Endothelial cell of umbilical vein (primary cell): ENCODE results near the gene BAZ1B. TPM values are rescaled to one million over a fixed set of nuclear protein-coding genes. Genes with fewer than 3 reads are reported as not detected.

Source experiments
- BruUV-seq: library from RNA; stranded (reverse); fragments of 400-500 nt; replicated peaks from 2 replicates; lab custom pipeline; 2021; lab: Mats Ljungman, UMichigan
- CTCF ChIA-PET: fragments of 300-600, 350-600 bp; sonication (Branson Sonifier 250); formaldehyde crosslinking; loops from one replicate; lab custom pipeline; 2021; ENCODE audit warnings: antibody characterized with exemption, inconsistent platforms; lab: Charles Lee
- POLR2A ChIA-PET: fragments of 300-600, 350-600 bp; sonication (Branson Sonifier 250); formaldehyde crosslinking; loops from one replicate; lab custom pipeline; 2021; ENCODE audit warnings: antibody characterized with exemption, inconsistent platforms; lab: Charles Lee
- DNase-seq: peaks from one replicate; pipeline ENCODE4 v3.0.0-alpha.2; 2011; ENCODE audit warnings: low read depth, low spot score
- FAIRE-seq: peaks from 2 replicates; lab custom pipeline; 2011; peaks lifted over from hg19 to GRCh38; lab: Jason Lieb, UNC
- H2AFZ ChIP-seq: 2 replicates; pipeline ENCODE4 v1.6.0; 2012; ENCODE audit warnings: low read depth, low read length, control low read depth, inconsistent platforms
- H3K27ac ChIP-seq: 2 replicates; pipeline ENCODE4 v1.5.1; 2011; ENCODE audit warnings: low read depth, mild to moderate bottlenecking, control low read depth, low read length, moderate library complexity; ENCODE audit not compliant: insufficient read depth
- H3K27me3 ChIP-seq, 2 experiments: 2 replicates each; pipeline versions ENCODE4 v1.6.0 to v1.6.1; 2011; ENCODE audit warnings: low read length in 2 of 2, mixed read lengths in 1 of 2; ENCODE audit not compliant: control insufficient read depth in 2 of 2, insufficient read depth in 2 of 2
- H3K36me3 ChIP-seq, 2 experiments: 2 replicates in 1 of 2; 3 replicates in 1 of 2; pipeline ENCODE4 v1.5.1; 2011; ENCODE audit warnings: low read length in 2 of 2, mild to moderate bottlenecking in 1 of 2, moderate library complexity in 1 of 2; ENCODE audit not compliant: control insufficient read depth in 2 of 2, insufficient read depth in 2 of 2; ENCODE audit errors: extremely low read depth in 1 of 2
- H3K4me1 ChIP-seq: 3 replicates; pipeline ENCODE4 v1.5.1; 2011; ENCODE audit warnings: mild to moderate bottlenecking, low read length; ENCODE audit not compliant: control insufficient read depth, insufficient read depth; ENCODE audit errors: extremely low read depth
- H3K4me2 ChIP-seq: 2 replicates; pipeline ENCODE4 v1.6.1; 2011; ENCODE audit warnings: low read length, control low read depth, mixed read lengths; ENCODE audit not compliant: insufficient read depth
- H3K4me3 ChIP-seq, 3 experiments: fragments of 200-600 bp in 1 of 3; sonication (generic), shearing (Covaris generic) in 1 of 3; replicated peaks in 1 of 3; 2 replicates each; pipeline ENCODE4 v1.5.1; 2011 to 2016; ENCODE audit warnings: control low read depth in 3 of 3, low read length in 3 of 3, mild to moderate bottlenecking in 2 of 3, inconsistent platforms in 1 of 3, low read depth in 1 of 3, moderate library complexity in 1 of 3; ENCODE audit not compliant: insufficient read depth in 1 of 3
- H3K79me2 ChIP-seq: 2 replicates; pipeline ENCODE4 v1.6.0; 2012; ENCODE audit warnings: low read length, inconsistent platforms; ENCODE audit not compliant: control insufficient read depth, insufficient read depth
- H3K9ac ChIP-seq: replicated peaks from 2 replicates; pipeline ENCODE3; 2011; ENCODE audit warnings: low read length, control low read depth; ENCODE audit not compliant: insufficient read depth; ENCODE audit errors: extremely low read depth
- H3K9me1 ChIP-seq: replicated peaks from 3 replicates; pipeline ENCODE4 v1.6.0; 2011; ENCODE audit warnings: mild to moderate bottlenecking, low read length; ENCODE audit not compliant: control insufficient read depth, insufficient read depth; ENCODE audit errors: extremely low read depth
- H3K9me3 ChIP-seq: replicated peaks from 2 replicates; pipeline ENCODE4 v1.5.1; 2012; ENCODE audit warnings: low read length, inconsistent platforms; ENCODE audit not compliant: control insufficient read depth, insufficient read depth
- H4K20me1 ChIP-seq: replicated peaks from 2 replicates; pipeline ENCODE3; 2011; ENCODE audit warnings: mild to moderate bottlenecking, low read length; ENCODE audit not compliant: control insufficient read depth, insufficient read depth; ENCODE audit errors: extremely low read depth
- CTCF ChIP-seq, 2 donors: IDR thresholded peaks; 1 replicate in 1 of 2; 2 replicates in 1 of 2; pipeline ENCODE4 v1.5.1; 2011; ENCODE audit warnings: low read length in 2 of 2, mild to moderate bottlenecking in 2 of 2, moderate library complexity in 2 of 2, control low read depth in 1 of 2, inconsistent platforms in 1 of 2, low read depth in 1 of 2; ENCODE audit not compliant: insufficient read depth in 1 of 2; ENCODE audit errors: extremely low read depth in 1 of 2
- EZH2 ChIP-seq: IDR thresholded peaks from 2 replicates; pipeline ENCODE4 v1.6.1; 2012; ENCODE audit warnings: borderline replicate concordance, low read depth, mild to moderate bottlenecking, moderate library complexity, low read length, inconsistent platforms; ENCODE audit not compliant: severe bottlenecking
- GATA2 ChIP-seq: IDR thresholded peaks from 2 replicates; pipeline ENCODE4 v1.7.0; 2011; ENCODE audit warnings: low read depth, mild to moderate bottlenecking, moderate library complexity, mixed read lengths, low read length; ENCODE audit not compliant: insufficient read length, insufficient read depth
- MAX ChIP-seq: IDR thresholded peaks from 2 replicates; pipeline ENCODE4 v1.6.1; 2011; ENCODE audit not compliant: insufficient read depth, insufficient read length
- MYC ChIP-seq: IDR thresholded peaks from one replicate; pipeline ENCODE4 v1.6.1; 2011; ENCODE audit warnings: mild to moderate bottlenecking, low read depth, low read length
- POLR2A ChIP-seq: IDR thresholded peaks from 2 replicates; pipeline ENCODE4 v1.6.1; 2012; ENCODE audit warnings: low read depth, mild to moderate bottlenecking, control low read depth, low read length
- POLR2AphosphoS5 ChIP-seq: IDR thresholded peaks from 2 replicates; pipeline ENCODE4 v1.6.1; 2012; ENCODE audit warnings: low read depth, mild to moderate bottlenecking, control low read depth, low read length, moderate library complexity; ENCODE audit not compliant: insufficient read depth
- dilution Hi-C: fragments of 300-500 bp; cut with MboI; formaldehyde crosslinking; loops from one replicate; pipeline ENCODE4 v1.15.0; 2019; ENCODE audit warnings: low sequenced_read_pairs; ENCODE audit not compliant: extremely low pct_ligation_motif_present
- intact Hi-C: fragments of 100-400 bp; cut with micrococcal nuclease; formaldehyde crosslinking; loops from one replicate; pipeline ENCODE4 v1.10.0; 2022
- polyA plus RNA-seq, 4 experiments: library from polyadenylated mRNA; depleted of rRNA in 3 of 4; stranded (reverse) in 3 of 4; unstranded in 1 of 4; fragments of >200 nt; gene quantifications; 2 replicates each; pipeline versions ENCODE4 v1.2.1 to v1.2.3, GENCODE V29; 2011 to 2012; ENCODE audit warnings: missing spikeins in 1 of 4
- total RNA-seq: library from RNA; stranded (reverse); gene quantifications from 2 replicates; pipeline ENCODE4 v1.2.3, GENCODE V29; 2021

The BAZ1B gene
- total and polyA plus RNA-seq, 2 donors (not counting 3 experiments of a cell fraction or from before 2014, with no cell fraction given) = 16.2 to 74.7 TPM

- Histone ChIP-seq H3K9ac (no peak overlapping the region), H3K4me3 (no peak overlapping the region), H2AFZ (no peak overlapping the region), H3K27me3 (no peaks in the 10 kb centered on the region), H3K9me1 (no peaks in the 10 kb centered on the region), H3K27ac (no peak overlapping the region), H3K4me2 (no peak overlapping the region), H3K79me2 (peaks cover 91% of the 10 kb centered on the region), H4K20me1 (peaks cover 12% of the 10 kb centered on the region), H3K9me3 (no peaks in the 10 kb centered on the region), H3K4me1 (peaks cover 18% of the 10 kb centered on the region), H3K36me3 (peaks cover 0 to 6% of the 10 kb centered on the region in 2 experiments)
- CTCF ChIA-PET = no interaction called here
- TF ChIP-seq POLR2AphosphoS5 (no peak), MAX (no peak), CTCF (IDR thresholded peaks at IDR 0.05; ENCODE audit: extremely low read depth in 1 of 2, insufficient read depth in 1 of 2, low read depth in 1 of 2, low read length in 2 of 2) (no peak), GATA2 (no peak), MYC (no peak), EZH2 (no peak), POLR2A (no peak)
- FAIRE-seq (no peak), DNase-seq (no peak)
- POLR2A ChIA-PET = no interaction called here
- intact Hi-C loops = no loop called here
- no TSS peak for BruUV-seq
- dilution Hi-C loops = no loop called here
Observed at GRCh38 chr7:73515178-73515577, 6.9 kb downstream of the BAZ1B start.
